Activated B cell treated with CpG ODN at 0.5 μM for 24 hours (primary cell): ENCODE data around the gene ITGB2. TPM values are rescaled to one million over a fixed set of nuclear protein-coding genes. Genes with fewer than 3 reads are reported as not detected.
"Not testable (repeated sequence)": the region's sequence is repeated elsewhere in the genome, so short reads cannot be mapped to it uniquely, and the experiment has no call there.

Source experiments
- ATAC-seq: fragments of 200-7000 bp; cut with Tn5 transposase; one replicate; pipeline ENCODE4 v1.10.0; 2021; ENCODE audit warnings: low read depth, mild to moderate bottlenecking, moderate library complexity
- CTCF ChIA-PET: fragments of 350-600 bp; sonication (Branson Sonifier 250); formaldehyde crosslinking; loops from one replicate; lab custom pipeline; 2021; ENCODE audit warnings: antibody characterized with exemption; lab: Charles Lee
- POLR2A ChIA-PET: fragments of 350-600 bp; sonication (Branson Sonifier 250); formaldehyde crosslinking; loops from one replicate; lab custom pipeline; 2021; ENCODE audit warnings: antibody characterized with exemption; lab: Charles Lee
- DNase-seq: peaks from one replicate; pipeline ENCODE4 v3.0.0; 2022
- H3K27ac Mint-ChIP-seq: one replicate; pipeline ENCODE4 v1.8.0; 2020; ENCODE audit warnings: mixed read lengths
- H3K27me3 Mint-ChIP-seq: one replicate; pipeline ENCODE4 v1.8.0; 2021; ENCODE audit warnings: mixed read lengths
- H3K36me3 Mint-ChIP-seq: one replicate; pipeline ENCODE4 v1.8.0; 2021; ENCODE audit warnings: low read depth, mixed read lengths
- H3K4me1 Mint-ChIP-seq: one replicate; pipeline ENCODE4 v1.8.0; 2021; ENCODE audit warnings: mixed read lengths
- H3K4me3 Mint-ChIP-seq: one replicate; pipeline ENCODE4 v1.8.0; 2020; ENCODE audit warnings: mild to moderate bottlenecking, mixed read lengths
- H3K9me3 Mint-ChIP-seq: one replicate; pipeline ENCODE4 v1.8.0; 2020; ENCODE audit warnings: mixed read lengths
- intact Hi-C: fragments of 100-400 bp; cut with micrococcal nuclease; formaldehyde crosslinking; loops from one replicate; pipeline ENCODE4 v1.15.1; 2024
- total RNA-seq: library from RNA; stranded (reverse); gene quantifications from 2 replicates; pipeline ENCODE4 v1.2.3, GENCODE V29; 2022
- TF ChIP-seq, protein P1 (sequence below): fragments of 200-600 bp; IDR thresholded peaks from one replicate; pipeline ENCODE4 v1.8.0; 2022; ENCODE audit warnings: antibody characterized with exemption, mild to moderate bottlenecking

Gene ITGB2
- total RNA-seq, 1 donor from 2014 or later: 124 TPM

DNA sequence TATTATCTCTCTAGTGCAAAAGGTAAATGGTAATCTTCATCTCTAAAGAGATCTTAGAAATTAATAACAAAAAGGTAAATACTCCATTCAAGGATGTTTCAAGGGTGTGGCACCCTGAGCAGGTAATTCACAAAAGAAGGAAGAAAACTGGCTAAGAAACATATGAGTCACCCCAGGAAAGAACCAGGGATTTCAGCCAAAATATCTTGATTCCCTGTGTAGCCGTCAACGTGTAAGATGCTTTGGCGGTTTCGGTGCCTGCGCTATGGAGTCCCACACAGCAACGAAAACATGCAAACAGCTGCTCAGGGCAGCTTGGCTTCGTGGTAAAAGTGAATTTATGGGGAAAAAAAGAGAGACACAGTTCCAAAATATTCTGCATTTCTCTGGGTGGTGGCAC lies 3.7 kb downstream of the ITGB2 start:
- POLR2A ChIA-PET: interaction anchor here (0.5 to 2.2 kb wide), 5 partner anchors 11 to 614 kb away, joined by 3 to 40 read pairs (median 7); no protein-coding TSS in a partner anchor
- peaks cover 86% of the 10 kb centered on the region for H3K4me1 Mint-ChIP-seq
- no peaks in the 10 kb centered on the region for H3K27me3 Mint-ChIP-seq
- CTCF ChIA-PET: interaction anchor here (0.8 to 1.5 kb wide), 4 partner anchors 9 to 24 kb away, joined by 3 to 5 read pairs (median 4); no protein-coding TSS in a partner anchor
- no peak for DNase-seq
- intact Hi-C loops: no loop called here
- ATAC-seq: no peak
- H3K9me3 Mint-ChIP-seq: no peaks in the 10 kb centered on the region
- H3K4me3 Mint-ChIP-seq: peak overlapping the region; percentile 55
- TF ChIP-seq, protein P1, sequence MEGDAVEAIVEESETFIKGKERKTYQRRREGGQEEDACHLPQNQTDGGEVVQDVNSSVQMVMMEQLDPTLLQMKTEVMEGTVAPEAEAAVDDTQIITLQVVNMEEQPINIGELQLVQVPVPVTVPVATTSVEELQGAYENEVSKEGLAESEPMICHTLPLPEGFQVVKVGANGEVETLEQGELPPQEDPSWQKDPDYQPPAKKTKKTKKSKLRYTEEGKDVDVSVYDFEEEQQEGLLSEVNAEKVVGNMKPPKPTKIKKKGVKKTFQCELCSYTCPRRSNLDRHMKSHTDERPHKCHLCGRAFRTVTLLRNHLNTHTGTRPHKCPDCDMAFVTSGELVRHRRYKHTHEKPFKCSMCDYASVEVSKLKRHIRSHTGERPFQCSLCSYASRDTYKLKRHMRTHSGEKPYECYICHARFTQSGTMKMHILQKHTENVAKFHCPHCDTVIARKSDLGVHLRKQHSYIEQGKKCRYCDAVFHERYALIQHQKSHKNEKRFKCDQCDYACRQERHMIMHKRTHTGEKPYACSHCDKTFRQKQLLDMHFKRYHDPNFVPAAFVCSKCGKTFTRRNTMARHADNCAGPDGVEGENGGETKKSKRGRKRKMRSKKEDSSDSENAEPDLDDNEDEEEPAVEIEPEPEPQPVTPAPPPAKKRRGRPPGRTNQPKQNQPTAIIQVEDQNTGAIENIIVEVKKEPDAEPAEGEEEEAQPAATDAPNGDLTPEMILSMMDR: no peak
- H3K36me3 Mint-ChIP-seq: peaks cover 19% of the 10 kb centered on the region
- H3K27ac Mint-ChIP-seq: peak overlapping the region; percentile 61

DNA sequence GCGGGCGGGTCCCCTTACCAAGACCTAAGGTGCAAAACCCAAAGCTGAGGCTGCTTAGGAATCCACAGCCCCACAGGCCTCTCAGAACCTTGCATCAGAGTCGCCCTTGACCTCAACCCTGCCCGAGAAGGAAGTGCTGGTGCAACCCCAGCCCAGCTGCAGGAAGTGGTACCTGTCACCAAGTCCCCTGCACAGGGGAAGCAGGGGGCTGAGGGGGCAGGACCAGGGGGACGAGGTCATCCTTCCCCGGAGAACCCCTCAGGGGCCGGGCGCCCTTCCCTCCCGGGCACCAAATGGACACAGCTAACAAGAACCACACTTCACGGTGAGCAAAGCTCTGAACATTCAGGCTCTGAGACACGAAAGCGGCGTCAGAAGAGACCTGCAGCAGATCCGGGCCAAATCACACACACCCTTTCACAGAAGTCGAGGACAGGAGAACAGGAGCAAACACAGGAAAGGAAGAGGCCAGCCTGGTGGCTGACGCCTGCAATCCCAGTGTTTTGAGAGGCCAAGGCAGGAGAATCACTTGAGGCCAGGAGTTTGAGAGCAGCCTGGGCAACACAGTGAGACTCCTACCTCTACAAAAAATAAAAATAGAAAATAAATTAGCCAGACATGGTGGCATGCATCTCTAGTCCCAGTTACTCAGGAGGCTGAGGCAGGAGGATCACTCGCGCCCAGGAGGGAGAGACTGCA lies 6.4 kb downstream of the ITGB2 start:
- POLR2A ChIA-PET: interaction anchor here (0.8 to 5.2 kb wide), 8 partner anchors 11 to 113 kb away, joined by 3 to 63 read pairs (median 6); partner anchors contain the start of genes PTTG1IP, SLX9, SUMO3 and UBE2G2
- CTCF ChIA-PET: interaction anchor here (0.8 to 2.9 kb wide), 4 partner anchors 13 to 113 kb away, joined by 3 to 14 read pairs (median 5); partner anchors contain the start of gene UBE2G2
- Mint-ChIP-seq H3K27me3 (no peaks in the 10 kb centered on the region), H3K4me1 (peaks cover 89% of the 10 kb centered on the region), H3K36me3 (peaks cover 19% of the 10 kb centered on the region), H3K27ac (peak overlapping the region; percentile 89), H3K9me3 (no peaks in the 10 kb centered on the region), H3K4me3 (peak overlapping the region; percentile 44)
- ATAC-seq (peak; percentile 72), DNase-seq (peak; percentile 47)
- TF ChIP-seq, protein P1: no peak
- intact Hi-C loops: loop anchor here (1.0 to 2.0 kb wide), 3 partner anchors 13 to 22 kb away; no protein-coding TSS in a partner anchor

DNA sequence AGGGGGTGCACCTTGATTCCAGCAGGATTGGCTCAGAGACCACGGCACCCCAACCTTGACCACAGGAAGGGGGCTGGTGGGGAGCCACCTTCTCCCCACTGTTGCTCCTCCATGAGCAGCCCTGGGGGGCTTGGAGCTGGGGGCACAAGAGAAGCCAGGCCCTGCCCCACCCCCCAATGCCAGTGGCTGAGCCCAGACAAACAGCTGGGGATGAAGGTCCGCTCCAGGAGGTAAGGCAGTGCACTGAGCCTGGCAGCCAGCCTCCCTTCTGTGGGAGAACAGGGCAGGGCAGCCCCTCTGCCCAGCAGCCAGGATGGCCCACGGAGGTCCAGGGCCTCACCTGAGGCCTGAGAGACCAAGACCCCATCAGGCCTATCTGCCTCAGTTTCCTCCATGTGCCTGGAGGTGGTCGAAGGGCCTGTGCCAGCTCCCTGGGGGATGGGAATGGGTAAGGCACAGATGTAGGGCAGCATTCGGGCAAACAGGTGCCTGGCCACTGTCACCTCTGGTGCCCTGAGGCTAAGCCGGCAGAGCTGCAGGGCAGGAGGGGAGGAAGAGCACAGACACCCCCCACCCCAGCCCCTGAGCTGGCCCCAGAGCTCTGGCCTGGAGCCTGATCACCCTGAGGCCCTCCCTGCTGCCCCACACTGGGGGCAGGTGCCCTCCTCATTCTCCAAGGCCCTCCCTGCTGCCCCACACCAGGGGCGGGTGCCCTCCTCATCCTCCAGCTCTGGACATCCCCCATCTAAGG lies 7.1 kb downstream of the ITGB2 start:
- H3K4me3 Mint-ChIP-seq: peak overlapping the region; percentile 44
- CTCF ChIA-PET: interaction anchor here (0.8 to 2.9 kb wide), 4 partner anchors 13 to 113 kb away, joined by 3 to 14 read pairs (median 5); partner anchors contain the start of gene UBE2G2
- H3K9me3 Mint-ChIP-seq: no peaks in the 10 kb centered on the region
- peaks cover 26% of the 10 kb centered on the region for H3K36me3 Mint-ChIP-seq
- DNase-seq (no peak), ATAC-seq (no peak)
- H3K27me3 Mint-ChIP-seq: no peaks in the 10 kb centered on the region
- intact Hi-C loops: loop anchor here (1.0 to 2.0 kb wide), 3 partner anchors 14 to 21 kb away; no protein-coding TSS in a partner anchor
- peaks cover 92% of the 10 kb centered on the region for H3K4me1 Mint-ChIP-seq
- POLR2A ChIA-PET: interaction anchor here (1.2 to 5.2 kb wide), 7 partner anchors 12 to 112 kb away, joined by 4 to 63 read pairs (median 6); partner anchors contain the start of genes PTTG1IP, SUMO3 and UBE2G2
- peak overlapping the region; percentile 89 for H3K27ac Mint-ChIP-seq
- TF ChIP-seq, protein P1: no peak

DNA sequence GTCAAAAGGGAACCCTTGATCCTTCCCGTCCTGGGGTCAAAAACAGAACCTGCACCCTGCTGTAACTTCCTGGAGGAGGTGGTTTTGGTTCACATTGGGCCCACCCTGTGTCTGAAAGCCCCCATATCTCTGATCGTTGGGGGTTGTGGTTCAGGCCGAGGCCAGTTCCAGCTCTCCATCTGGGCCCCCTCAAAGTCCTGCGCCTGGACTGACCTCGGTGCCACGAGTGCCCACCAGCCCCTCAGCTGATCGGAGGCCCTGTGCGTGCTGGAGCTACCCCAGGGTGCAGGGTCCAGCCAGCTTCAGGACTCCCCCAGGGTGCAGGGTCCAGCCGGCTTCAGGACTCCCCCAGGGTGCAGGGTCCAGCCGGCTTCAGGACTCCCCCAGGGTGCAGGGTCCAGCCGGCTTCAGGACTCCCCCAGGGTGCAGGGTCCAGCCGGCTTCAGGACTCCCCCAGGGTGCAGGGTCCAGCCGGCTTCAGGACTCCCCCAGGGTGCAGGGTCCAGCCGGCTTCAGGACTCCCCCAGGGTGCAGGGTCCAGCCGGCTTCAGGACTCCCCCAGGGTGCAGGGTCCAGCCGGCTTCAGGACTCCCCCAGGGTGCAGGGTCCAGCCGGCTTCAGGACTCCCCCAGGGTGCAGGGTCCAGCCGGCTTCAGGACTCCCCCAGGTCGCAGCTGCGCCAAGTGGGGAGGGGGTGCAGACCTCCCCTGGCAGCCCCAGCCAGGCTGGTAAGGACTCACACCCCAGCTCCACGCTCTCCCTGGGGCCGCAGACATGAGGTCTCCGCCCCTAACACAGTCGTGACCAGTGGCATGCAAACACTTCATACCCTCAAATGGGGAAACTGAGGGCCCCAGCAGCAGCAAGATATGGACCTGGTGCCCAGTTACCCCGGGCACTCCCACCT lies 7.9 kb downstream of the ITGB2 start:
- Mint-ChIP-seq H3K27ac (peak overlapping the region; percentile 74), H3K4me3 (peak overlapping the region; percentile 35), H3K4me1 (peaks cover 92% of the 10 kb centered on the region), H3K36me3 (peaks cover 25% of the 10 kb centered on the region)
- CTCF ChIA-PET: interaction anchor here (1.3 to 2.9 kb wide), 4 partner anchors 18 to 112 kb away, joined by 5 to 14 read pairs (median 7); partner anchors contain the start of gene UBE2G2
- not testable (repeated sequence) for ATAC-seq, H3K27me3 Mint-ChIP-seq, DNase-seq, H3K9me3 Mint-ChIP-seq
- intact Hi-C loops: loop anchor here (1.0 kb wide), 1 partner anchor 8 kb away; the partner anchor contains the start of gene ITGB2
- POLR2A ChIA-PET: interaction anchor here (1.2 to 5.2 kb wide), 5 partner anchors 8 to 111 kb away, joined by 4 to 63 read pairs (median 6); partner anchors contain the start of genes ITGB2, PTTG1IP and UBE2G2
